HG02981 (cell line): Measurements from ENCODE around the gene PAK1.
"Not testable (repeated sequence)": the region's sequence is repeated elsewhere in the genome, so short reads cannot be mapped to it uniquely, and the experiment has no call there.

Source experiments
- ATAC-seq: cut with Tn5 transposase; IDR thresholded peaks from one replicate; pipeline ENCODE4 v1.9.1; 2021; ENCODE audit warnings: mild to moderate bottlenecking, moderate library complexity; ENCODE audit not compliant: unreplicated experiment

The PAK1 gene

DNA sequence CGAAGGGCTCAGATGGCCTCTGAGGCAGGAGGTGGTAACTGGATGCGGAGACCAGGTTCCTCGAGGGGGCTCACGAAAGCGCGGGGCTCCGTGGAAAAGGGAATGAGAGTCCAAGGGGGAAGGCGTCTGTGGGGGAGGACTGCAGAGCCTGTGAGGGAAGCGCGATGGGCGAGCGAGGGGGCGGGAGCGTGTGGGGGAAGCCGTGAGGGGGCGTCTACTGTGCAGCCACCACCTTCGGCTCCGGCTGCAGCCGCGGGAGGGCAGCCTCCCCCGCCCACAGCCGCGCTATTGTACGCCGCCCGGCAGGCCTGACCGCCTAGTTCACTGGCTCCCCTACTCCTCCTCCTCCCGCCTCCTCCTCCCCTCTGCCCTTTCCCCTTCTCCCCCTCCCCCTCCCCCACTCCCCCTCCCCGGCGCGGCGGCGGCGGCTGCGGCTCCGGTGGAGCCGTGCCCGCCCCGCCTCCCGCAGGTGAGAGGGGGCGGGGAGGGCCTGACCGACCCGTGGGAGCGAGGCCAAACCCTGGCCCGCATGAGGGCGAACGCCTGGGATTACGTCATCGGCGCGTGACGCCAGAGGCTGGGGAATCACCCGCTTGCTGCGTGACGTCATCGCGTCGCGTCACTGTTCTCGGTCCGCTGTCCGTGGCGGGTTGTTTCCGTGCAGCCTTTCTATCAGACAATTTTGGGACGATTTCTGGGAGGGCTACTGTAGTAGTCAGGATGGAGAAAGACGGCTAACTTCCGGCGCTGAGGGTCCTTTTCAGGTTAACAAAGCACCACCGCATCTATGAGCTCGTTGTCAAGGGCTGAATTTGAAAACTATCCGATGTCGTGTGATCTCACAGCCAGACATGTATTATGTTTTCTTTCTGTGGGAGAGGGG is at the start of gene PAK1:
Gene PAK1, minus strand, starts transcription at position 294 of the 883 bp plus-strand sequence. CDS start 81,574 bp downstream, outside the sequence.
- ATAC-seq, result peak; percentile 64

GRCh38 chr11:77522215-77522614 is 48.3 kb upstream of the PAK1 start:
- ATAC-seq, result no peak

- ATAC-seq, result no peak
Measured at GRCh38 chr11:77519847-77520246, 46.0 kb upstream of the PAK1 start.

DNA sequence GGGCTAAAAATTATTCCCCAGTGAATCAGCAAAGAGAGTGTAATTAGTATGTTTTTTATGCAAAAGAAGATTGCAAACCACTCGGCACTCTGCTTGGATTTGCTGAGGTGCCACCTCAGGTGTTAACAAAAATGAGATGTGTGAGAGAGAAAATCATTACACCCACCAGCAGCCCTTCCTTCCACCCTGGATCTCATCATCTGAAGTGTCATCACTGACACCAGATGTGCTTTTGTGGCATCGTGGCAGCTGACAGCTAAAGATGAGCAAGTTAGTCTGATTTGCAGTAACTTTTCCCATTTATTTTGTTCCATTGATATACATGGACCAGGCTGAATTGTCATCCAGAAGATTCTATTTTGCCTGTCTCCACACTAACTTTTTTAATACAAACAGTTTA is 44.6 kb upstream of the PAK1 start:
- no peak for ATAC-seq

- no peak for ATAC-seq
Measured at GRCh38 chr11:77517753-77518152, 43.9 kb upstream of the PAK1 start.

DNA sequence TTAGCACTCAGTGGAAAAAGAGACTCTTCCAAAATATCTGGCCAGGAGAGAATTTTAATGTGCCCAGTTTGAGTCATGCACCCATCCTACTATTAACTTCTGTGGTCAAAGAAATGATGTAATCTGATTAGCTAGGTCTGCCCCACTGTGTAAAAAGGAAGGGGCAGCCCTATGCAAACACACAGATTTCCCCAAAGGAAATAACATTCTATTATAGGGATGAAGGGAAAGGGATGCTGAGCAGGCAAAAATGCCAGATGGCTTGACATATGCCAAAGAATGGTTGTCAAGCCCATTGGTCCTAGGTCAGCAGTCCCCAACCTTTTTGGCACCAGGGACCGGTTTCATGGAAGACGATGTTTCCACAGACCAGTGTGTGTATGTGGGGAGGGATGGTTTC is 43.3 kb upstream of the PAK1 start:
- ATAC-seq, result no peak

GRCh38 chr11:77515483-77515882 is 41.6 kb upstream of the PAK1 start:
- no peak for ATAC-seq

GRCh38 chr11:77515063-77515462 is 41.2 kb upstream of the PAK1 start:
- no peak for ATAC-seq

DNA sequence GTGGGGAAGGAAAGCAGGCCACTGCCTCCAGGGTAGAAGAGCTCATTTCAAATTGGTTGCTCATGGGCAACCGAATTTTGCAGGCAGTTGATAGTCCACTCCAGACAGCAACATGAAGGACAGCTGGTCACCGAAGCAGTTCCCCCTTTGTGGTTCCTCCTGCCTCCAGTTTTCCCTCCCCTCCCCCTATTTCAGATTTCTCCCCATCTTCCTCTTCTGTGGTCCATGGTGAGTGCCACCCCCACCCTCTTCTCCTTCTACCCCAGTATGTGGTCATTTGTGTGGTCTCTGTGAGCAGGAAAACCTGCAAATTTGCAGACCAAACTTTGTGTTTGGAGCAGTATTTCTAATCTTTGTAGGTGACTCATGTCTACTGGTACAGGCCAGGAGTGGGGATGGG is 38.2 kb upstream of the PAK1 start:
- ATAC-seq, result no peak

DNA sequence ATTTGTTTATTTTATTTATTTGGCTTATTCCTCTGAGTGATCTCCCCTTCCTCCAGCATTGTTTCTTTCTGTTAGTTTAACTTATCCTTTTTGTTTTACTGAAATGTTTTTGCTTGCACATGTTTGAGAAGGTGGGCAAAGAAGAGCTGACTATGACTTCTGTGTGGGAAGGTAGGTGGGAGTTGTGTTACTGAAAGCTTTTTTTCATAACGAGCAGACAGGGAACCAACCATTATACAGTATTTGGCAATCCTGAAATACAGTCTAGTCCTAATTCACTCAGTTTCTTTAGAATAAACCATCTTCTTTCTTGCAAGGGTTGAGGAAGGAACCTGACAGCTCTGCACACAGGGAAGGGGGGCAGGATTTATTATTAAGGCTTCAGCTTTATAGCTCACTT is 37.0 kb upstream of the PAK1 start:
- no peak for ATAC-seq

GRCh38 chr11:77510095-77510494 is 36.2 kb upstream of the PAK1 start:
- no peak for ATAC-seq

DNA sequence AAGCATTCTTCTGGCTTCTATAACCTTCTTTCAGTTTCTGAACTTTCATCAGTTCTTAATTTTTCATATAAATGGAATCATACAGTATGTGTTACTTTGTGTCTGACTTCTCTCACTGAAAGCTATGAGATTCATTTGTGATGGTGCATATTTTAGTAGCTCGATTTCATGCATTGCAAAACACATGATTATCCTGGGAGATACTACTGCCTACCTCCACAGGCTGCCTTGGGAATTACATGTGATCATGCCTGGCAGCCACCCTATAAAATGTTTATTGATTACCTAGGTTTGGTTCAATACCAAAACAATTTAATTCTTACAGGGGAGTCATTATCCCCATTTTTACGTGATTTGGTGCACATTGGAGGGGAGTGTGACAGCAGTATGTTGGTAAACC is 34.1 kb upstream of the PAK1 start:
- ATAC-seq, result no peak

- no peak for ATAC-seq
Measured at GRCh38 chr11:77506857-77507256, 33.0 kb upstream of the PAK1 start.

- no peak for ATAC-seq
Measured at GRCh38 chr11:77505956-77506355, 32.1 kb upstream of the PAK1 start.

DNA sequence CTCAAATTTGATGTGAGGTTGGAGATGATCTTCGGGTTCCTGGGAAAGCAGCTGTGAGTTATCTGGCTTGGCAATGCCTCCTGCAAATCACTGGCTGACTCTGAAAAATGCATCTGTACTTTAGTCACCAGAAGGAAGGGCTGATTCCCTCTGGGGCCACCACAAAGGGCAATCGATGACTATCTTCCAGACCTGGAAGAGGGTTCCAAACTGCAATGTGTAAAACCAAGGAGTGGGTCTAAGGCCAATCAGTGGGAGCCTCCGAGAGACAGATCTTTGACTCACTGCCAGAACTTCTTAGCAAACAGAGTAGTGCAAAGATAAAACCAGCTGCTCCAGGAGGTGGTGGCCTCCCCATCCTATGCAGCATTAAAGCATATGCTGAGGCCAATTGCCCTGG is 29.1 kb upstream of the PAK1 start:
- ATAC-seq, result no peak

DNA sequence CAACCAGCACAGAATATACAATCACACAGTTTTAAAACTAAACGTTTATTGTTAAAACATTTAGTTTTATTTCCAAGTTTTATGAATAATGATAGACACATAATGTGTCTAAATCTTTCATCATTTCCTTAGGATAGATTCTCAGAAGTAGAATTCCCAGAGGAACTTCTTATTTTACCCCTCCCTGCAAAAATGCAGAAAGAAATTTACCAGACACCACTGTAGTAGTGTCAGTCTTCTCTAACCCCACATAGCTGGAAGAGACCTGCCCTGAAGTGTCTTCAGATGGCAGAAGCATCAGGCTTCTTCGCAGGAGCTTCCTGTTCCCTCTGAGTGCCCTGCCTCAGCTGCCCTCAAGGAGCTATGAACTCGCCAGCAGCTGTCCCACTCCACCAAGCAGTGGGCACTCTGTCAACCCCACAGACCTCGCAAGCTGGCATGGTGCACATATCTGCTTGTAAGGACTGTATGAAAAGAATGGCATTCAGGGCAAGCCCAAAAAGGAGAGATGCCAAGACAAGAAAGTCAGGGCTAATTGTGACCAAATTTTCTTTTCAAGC is 28.5 kb upstream of the PAK1 start:
- ATAC-seq, result no peak

- ATAC-seq, result no peak
Measured at GRCh38 chr11:77501758-77502157, 27.9 kb upstream of the PAK1 start.

- no peak for ATAC-seq
Measured at GRCh38 chr11:77497368-77497767, 23.5 kb upstream of the PAK1 start.

DNA sequence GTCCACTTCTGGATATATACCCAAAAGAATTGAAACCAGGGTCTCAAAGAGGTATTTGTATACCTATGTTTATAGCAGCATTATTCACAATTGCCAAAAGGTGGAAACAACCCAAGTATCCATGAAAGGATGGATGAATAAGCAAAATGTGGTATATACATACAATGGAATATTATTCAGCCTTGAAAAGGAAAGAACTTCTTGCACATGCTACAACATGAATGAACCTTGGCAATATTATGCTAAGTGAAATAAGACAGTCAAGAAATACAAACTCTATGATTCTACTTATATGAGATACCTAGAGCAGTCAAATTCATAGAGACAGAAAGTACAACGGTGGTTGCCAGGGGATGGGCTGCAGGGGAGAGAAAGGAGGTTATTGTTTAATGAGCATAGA is 21.6 kb upstream of the PAK1 start:
- ATAC-seq, result no peak

GRCh38 chr11:77490035-77490434 is 16.1 kb upstream of the PAK1 start:
- ATAC-seq, result not testable (repeated sequence)

GRCh38 chr11:77487790-77488189 is 13.9 kb upstream of the PAK1 start:
- ATAC-seq, result no peak

GRCh38 chr11:77479746-77480352 is 6.0 kb upstream of the PAK1 start:
- ATAC-seq, result no peak
